Neural progenitor cell (in vitro differentiated cells): Measurements from ENCODE around the gene TOR3A. TPM values are rescaled to one million over a fixed set of nuclear protein-coding genes. Genes with fewer than 3 reads are reported as not detected.

Experiments used
- DNase-seq: peaks from one replicate; pipeline ENCODE4 v3.0.0-alpha.2; 2016; ENCODE audit warnings: low spot score
- H2AFZ ChIP-seq: fragments of 200-600 bp; sonication (generic); replicated peaks from 2 replicates; pipeline ENCODE4 v1.6.1; 2016; ENCODE audit warnings: antibody characterized with exemption
- H3F3A ChIP-seq: fragments of 200-600 bp; sonication (generic); 2 replicates; pipeline ENCODE4 v1.6.1; 2016; ENCODE audit warnings: antibody characterized with exemption, low read depth
- H3K27ac ChIP-seq: fragments of 200-600 bp; sonication (generic); 2 replicates; pipeline ENCODE4 v1.5.1; 2016; ENCODE audit warnings: mild to moderate bottlenecking
- H3K27me3 ChIP-seq: fragments of 200-600 bp; sonication (generic); 2 replicates; pipeline ENCODE4 v1.6.1; 2016; ENCODE audit warnings: mild to moderate bottlenecking, moderate library complexity
- H3K36me3 ChIP-seq: fragments of 200-600 bp; sonication (generic); 2 replicates; pipeline ENCODE4 v1.5.1; 2016
- H3K4me1 ChIP-seq: fragments of 200-600 bp; sonication (generic); 2 replicates; pipeline ENCODE4 v1.6.1; 2016; ENCODE audit warnings: mixed run types
- H3K4me2 ChIP-seq: fragments of 200-600 bp; sonication (generic); 2 replicates; pipeline ENCODE4 v1.6.1; 2016
- H3K4me3 ChIP-seq: fragments of 200-600 bp; sonication (generic); 2 replicates; pipeline ENCODE4 v1.5.1; 2016
- H3K79me2 ChIP-seq: fragments of 200-600 bp; sonication (generic); 2 replicates; pipeline ENCODE4 v1.6.1; 2016; ENCODE audit warnings: low read depth
- H3K9ac ChIP-seq: fragments of 200-600 bp; sonication (generic); 2 replicates; pipeline ENCODE4 v1.6.1; 2016
- H3K9me3 ChIP-seq: fragments of 200-600 bp; sonication (generic); 2 replicates; pipeline ENCODE4 v1.5.1; 2016; ENCODE audit warnings: low read depth
- H4K20me1 ChIP-seq: fragments of 200-600 bp; sonication (generic); 2 replicates; pipeline ENCODE4 v1.6.1; 2016; ENCODE audit warnings: low read depth
- H3K27ac Mint-ChIP-seq: 3 replicates; pipeline ENCODE4 v1.8.0; 2021; ENCODE audit warnings: mixed read lengths
- H3K27me3 Mint-ChIP-seq: 2 replicates; pipeline ENCODE4 v1.8.0; 2022; ENCODE audit warnings: low read depth, mild to moderate bottlenecking, inconsistent platforms, moderate library complexity, mixed read lengths; ENCODE audit not compliant: insufficient read depth
- H3K36me3 Mint-ChIP-seq: 3 replicates; pipeline ENCODE4 v1.8.0; 2021; ENCODE audit warnings: mixed read lengths
- H3K4me1 Mint-ChIP-seq: 3 replicates; pipeline ENCODE4 v1.8.0; 2021; ENCODE audit warnings: mixed read lengths
- H3K4me3 Mint-ChIP-seq: 3 replicates; pipeline ENCODE4 v1.8.0; 2021; ENCODE audit warnings: mild to moderate bottlenecking, moderate library complexity, mixed read lengths
- H3K9me3 Mint-ChIP-seq: 3 replicates; pipeline ENCODE4 v1.8.0; 2020; ENCODE audit warnings: mixed read lengths
- EZH2 ChIP-seq: fragments of 200-600 bp; sonication (generic); IDR thresholded peaks from 2 replicates; pipeline ENCODE4 v1.6.1; 2017; ENCODE audit warnings: antibody characterized with exemption, mild to moderate bottlenecking, moderate library complexity
- EZH2phosphoT487 ChIP-seq: fragments of 200-600 bp; sonication (generic); IDR thresholded peaks from 2 replicates; pipeline ENCODE4 v1.6.1; 2017; ENCODE audit warnings: antibody characterized with exemption
- total RNA-seq: library from RNA; depleted of rRNA; stranded (reverse); fragments of >200 nt; gene quantifications from 2 replicates; pipeline ENCODE4 v1.2.3, GENCODE V29; 2015; ENCODE audit warnings: low replicate concordance
- TF ChIP-seq, protein P1 (sequence below): fragments of 200-600 bp; sonication (generic); IDR thresholded peaks from 2 replicates; pipeline ENCODE4 v1.5.1; 2017; ENCODE audit warnings: antibody characterized with exemption, mild to moderate bottlenecking

TOR3A gene
- total RNA-seq, 1 donor from 2014 or later: 18.2 TPM

DNA sequence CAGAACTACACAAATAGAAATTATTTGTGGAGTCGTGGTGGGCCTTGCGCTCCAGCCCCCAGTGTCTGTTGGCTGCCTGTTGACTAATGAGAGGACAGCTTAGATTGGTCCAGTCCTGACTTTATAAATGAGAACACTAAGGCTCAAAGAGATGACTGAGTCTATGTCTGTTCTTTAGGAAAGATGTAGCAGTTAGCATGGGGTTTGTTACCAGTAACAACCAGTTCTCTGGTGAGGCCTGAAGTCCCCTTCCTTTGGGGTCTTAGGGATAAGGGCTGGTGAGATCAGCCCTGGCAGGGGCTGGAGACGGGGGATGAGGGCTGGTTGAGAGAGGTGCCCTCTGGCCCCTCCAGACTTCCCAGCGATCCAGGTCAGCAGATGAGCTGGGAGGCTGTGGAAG is 9.1 kb downstream of the TOR3A start:
- Histone ChIP-seq H3K4me3 (no peak overlapping the region), H3K79me2 (no peaks in the 10 kb centered on the region), H3K27me3 (no peaks in the 10 kb centered on the region), H2AFZ (no peak overlapping the region), H3K4me2 (no peak overlapping the region), H3F3A (no peaks in the 10 kb centered on the region), H3K4me1 (peaks cover 5% of the 10 kb centered on the region), H3K36me3 (no peaks in the 10 kb centered on the region), H3K27ac (no peak overlapping the region), H3K9me3 (no peaks in the 10 kb centered on the region), H3K9ac (no peak overlapping the region), H4K20me1 (no peaks in the 10 kb centered on the region)
- DNase-seq: no peak
- TF ChIP-seq EZH2: no peak
- no peak for TF ChIP-seq EZH2phosphoT487
- Mint-ChIP-seq H3K27ac (peak overlapping the region; percentile 61), H3K4me3 (no peak overlapping the region), H3K9me3 (no peaks in the 10 kb centered on the region), H3K27me3 (no peaks in the 10 kb centered on the region), H3K36me3 (peaks cover 27% of the 10 kb centered on the region), H3K4me1 (no peaks in the 10 kb centered on the region)

DNA sequence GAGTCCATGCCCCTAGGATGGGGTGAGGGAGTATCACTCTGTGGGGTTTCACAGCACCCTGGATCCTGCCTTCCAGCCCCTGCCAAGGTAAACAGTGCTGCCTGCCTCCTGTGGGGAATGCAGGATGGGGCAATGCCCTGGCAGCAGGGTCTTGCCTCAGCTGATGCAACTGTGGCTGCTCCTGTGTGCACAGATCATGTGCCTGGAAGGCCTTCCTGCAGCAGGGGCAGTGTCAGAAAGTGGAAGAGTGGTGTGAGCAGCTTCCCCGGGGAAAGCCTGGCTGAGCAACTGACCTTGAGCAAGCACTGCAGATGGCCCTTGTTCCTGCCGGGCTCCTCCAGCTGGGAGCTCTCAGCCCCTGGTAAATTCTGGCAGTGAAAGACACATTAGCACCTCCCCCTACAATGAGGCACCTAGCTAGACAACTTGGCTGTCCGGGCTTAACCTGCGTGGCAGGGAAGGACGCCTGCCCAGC is 9.9 kb downstream of the TOR3A start:
- H3K9ac ChIP-seq: no peak overlapping the region
- Mint-ChIP-seq H3K36me3 (peaks cover 24% of the 10 kb centered on the region), H3K4me1 (no peaks in the 10 kb centered on the region), H3K27ac (no peak overlapping the region), H3K4me3 (no peak overlapping the region), H3K27me3 (no peaks in the 10 kb centered on the region), H3K9me3 (no peaks in the 10 kb centered on the region)
- TF ChIP-seq EZH2phosphoT487 (no peak), EZH2 (no peak)
- TF ChIP-seq, protein P1, sequence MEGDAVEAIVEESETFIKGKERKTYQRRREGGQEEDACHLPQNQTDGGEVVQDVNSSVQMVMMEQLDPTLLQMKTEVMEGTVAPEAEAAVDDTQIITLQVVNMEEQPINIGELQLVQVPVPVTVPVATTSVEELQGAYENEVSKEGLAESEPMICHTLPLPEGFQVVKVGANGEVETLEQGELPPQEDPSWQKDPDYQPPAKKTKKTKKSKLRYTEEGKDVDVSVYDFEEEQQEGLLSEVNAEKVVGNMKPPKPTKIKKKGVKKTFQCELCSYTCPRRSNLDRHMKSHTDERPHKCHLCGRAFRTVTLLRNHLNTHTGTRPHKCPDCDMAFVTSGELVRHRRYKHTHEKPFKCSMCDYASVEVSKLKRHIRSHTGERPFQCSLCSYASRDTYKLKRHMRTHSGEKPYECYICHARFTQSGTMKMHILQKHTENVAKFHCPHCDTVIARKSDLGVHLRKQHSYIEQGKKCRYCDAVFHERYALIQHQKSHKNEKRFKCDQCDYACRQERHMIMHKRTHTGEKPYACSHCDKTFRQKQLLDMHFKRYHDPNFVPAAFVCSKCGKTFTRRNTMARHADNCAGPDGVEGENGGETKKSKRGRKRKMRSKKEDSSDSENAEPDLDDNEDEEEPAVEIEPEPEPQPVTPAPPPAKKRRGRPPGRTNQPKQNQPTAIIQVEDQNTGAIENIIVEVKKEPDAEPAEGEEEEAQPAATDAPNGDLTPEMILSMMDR: no peak
- no peak overlapping the region for H3K4me2 ChIP-seq
- H3K4me1 ChIP-seq: peaks cover 5% of the 10 kb centered on the region
- DNase-seq: no peak
- H3F3A ChIP-seq: no peaks in the 10 kb centered on the region
- no peak overlapping the region for H3K27ac ChIP-seq
- no peak overlapping the region for H3K4me3 ChIP-seq
- H3K9me3 ChIP-seq: no peaks in the 10 kb centered on the region
- H3K36me3 ChIP-seq: no peaks in the 10 kb centered on the region
- H3K79me2 ChIP-seq: no peaks in the 10 kb centered on the region
- no peak overlapping the region for H2AFZ ChIP-seq
- no peaks in the 10 kb centered on the region for H4K20me1 ChIP-seq
- no peaks in the 10 kb centered on the region for H3K27me3 ChIP-seq

DNA sequence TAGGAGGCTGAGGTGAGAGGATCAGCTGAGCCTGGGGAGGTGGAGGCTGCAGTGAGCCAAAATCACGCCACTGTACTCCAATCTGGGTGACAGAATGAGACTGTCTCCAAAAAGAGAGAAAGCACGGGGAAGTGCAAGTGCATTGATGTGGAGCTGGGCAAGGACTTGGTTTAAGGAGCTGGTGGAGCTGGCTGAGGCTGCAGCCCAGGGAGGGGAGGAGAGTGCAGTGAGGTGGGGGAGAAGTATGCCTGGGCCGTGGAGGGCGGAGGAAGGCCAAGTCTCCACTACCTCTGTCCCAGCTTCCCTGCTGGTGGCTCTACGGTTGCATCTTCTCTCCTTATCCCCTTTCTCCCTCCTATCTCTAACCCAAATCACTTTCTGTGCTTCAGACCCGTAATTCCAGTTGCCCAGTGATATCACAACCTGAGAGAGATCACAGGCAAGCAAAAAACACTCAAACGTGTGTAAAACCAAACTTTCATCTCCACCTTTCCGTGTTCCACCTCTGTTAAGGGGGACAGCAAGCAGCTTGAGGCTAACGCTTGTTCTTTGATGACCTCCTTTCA is 11.1 kb downstream of the TOR3A start:
- H3K9me3 ChIP-seq: no peaks in the 10 kb centered on the region
- H3F3A ChIP-seq: no peaks in the 10 kb centered on the region
- H3K36me3 Mint-ChIP-seq: peaks cover 24% of the 10 kb centered on the region
- H2AFZ ChIP-seq: no peak overlapping the region
- H3K4me3 ChIP-seq: no peak overlapping the region
- no peaks in the 10 kb centered on the region for H3K4me1 Mint-ChIP-seq
- H3K79me2 ChIP-seq: no peaks in the 10 kb centered on the region
- peaks cover under 1% of the 10 kb centered on the region for H3K4me1 ChIP-seq
- no peaks in the 10 kb centered on the region for H4K20me1 ChIP-seq
- no peak overlapping the region for H3K27ac Mint-ChIP-seq
- TF ChIP-seq EZH2phosphoT487: no peak
- TF ChIP-seq, protein P1: no peak
- TF ChIP-seq EZH2: no peak
- no peaks in the 10 kb centered on the region for H3K36me3 ChIP-seq
- no peak overlapping the region for H3K4me2 ChIP-seq
- no peak for DNase-seq
- no peaks in the 10 kb centered on the region for H3K27me3 ChIP-seq
- H3K27ac ChIP-seq: no peak overlapping the region
- no peaks in the 10 kb centered on the region for H3K9me3 Mint-ChIP-seq
- H3K4me3 Mint-ChIP-seq: no peak overlapping the region
- H3K9ac ChIP-seq: no peak overlapping the region
- no peaks in the 10 kb centered on the region for H3K27me3 Mint-ChIP-seq

DNA sequence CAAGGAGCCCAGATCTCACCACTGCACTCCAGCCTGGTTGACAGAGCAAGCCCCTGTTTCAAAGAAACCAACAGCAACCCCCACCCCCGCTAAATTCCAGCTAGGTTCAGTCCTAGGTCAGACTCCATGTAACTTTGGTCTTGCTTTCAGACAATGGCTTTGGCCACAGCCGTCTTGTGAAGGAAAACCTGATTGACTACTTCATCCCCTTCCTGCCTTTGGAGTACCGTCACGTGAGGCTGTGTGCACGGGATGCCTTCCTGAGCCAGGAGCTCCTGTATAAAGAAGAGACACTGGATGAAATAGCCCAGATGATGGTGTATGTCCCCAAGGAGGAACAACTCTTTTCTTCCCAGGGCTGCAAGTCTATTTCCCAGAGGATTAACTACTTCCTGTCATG is 12.9 kb downstream of the TOR3A start:
- Mint-ChIP-seq H3K4me3 (no peak overlapping the region), H3K36me3 (peaks cover 23% of the 10 kb centered on the region), H3K4me1 (no peaks in the 10 kb centered on the region), H3K9me3 (no peaks in the 10 kb centered on the region), H3K27ac (no peak overlapping the region), H3K27me3 (no peaks in the 10 kb centered on the region)
- no peaks in the 10 kb centered on the region for H3F3A ChIP-seq
- no peak for TF ChIP-seq EZH2phosphoT487
- no peak for TF ChIP-seq EZH2
- TF ChIP-seq, protein P1: no peak
- H3K27me3 ChIP-seq: no peaks in the 10 kb centered on the region
- H3K79me2 ChIP-seq: no peaks in the 10 kb centered on the region
- DNase-seq: no peak
- no peak overlapping the region for H3K9ac ChIP-seq
- H3K4me1 ChIP-seq: no peaks in the 10 kb centered on the region
- no peaks in the 10 kb centered on the region for H3K36me3 ChIP-seq
- H2AFZ ChIP-seq: no peak overlapping the region
- no peak overlapping the region for H3K4me2 ChIP-seq
- no peak overlapping the region for H3K27ac ChIP-seq
- H4K20me1 ChIP-seq: no peaks in the 10 kb centered on the region
- H3K4me3 ChIP-seq: no peak overlapping the region
- H3K9me3 ChIP-seq: no peaks in the 10 kb centered on the region
